GM19468 (cell line): Measurements from ENCODE around the gene DLX3.

Source experiments
- ATAC-seq: cut with Tn5 transposase; IDR thresholded peaks from one replicate; pipeline ENCODE4 v1.9.1; 2021; ENCODE audit warnings: mild to moderate bottlenecking, moderate library complexity, moderate number of reproducible peaks; ENCODE audit not compliant: unreplicated experiment; ENCODE audit errors: extremely low read depth

Gene DLX3

DNA sequence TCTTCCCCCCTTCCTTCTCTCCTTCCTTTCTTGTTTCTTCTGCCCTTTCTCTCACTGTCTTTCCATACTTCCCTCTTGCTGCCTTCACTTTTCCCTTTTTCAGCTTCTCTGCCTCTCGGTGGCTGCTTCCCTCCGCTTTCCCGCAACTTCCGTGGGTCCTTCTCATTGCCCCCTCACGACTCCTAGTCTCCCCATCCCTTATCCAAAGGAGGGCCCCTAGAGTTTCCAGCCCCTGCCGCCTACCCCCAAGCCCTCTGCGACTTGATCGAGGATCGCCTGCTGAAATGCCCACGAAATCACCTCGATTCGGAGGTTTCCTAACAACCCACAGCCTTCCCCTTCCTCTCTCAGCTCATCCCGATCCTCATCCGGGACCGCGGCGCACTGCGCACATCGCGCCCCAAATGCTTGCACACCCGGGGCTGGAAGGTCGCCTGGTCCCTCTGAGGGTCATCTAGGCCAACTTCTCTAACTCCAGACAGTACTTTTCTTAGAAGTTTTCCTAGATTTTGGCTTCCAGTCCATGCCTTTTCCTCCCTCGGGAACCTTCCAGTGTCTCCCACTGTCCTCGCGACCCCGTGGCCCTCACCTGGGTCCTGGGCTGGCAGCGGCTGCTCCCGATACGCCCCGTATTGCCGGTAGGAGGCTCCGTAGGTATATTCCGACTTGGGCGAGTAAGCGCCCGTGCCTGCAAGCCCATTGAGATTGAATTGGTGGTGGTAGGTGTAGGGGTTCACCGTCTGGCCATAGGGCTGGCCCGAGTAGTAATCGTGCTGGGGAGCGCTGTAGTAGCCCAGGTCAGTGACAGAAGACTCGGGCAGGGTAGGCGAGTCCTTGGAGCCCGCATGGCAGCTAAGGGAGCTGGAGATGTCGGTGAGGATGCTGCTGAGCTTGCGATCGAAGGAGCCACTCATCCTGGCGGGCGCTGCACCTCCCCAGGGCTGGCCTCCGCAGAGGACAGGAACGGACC lies 654 bp downstream of the DLX3 start:
- no peak for ATAC-seq

DNA sequence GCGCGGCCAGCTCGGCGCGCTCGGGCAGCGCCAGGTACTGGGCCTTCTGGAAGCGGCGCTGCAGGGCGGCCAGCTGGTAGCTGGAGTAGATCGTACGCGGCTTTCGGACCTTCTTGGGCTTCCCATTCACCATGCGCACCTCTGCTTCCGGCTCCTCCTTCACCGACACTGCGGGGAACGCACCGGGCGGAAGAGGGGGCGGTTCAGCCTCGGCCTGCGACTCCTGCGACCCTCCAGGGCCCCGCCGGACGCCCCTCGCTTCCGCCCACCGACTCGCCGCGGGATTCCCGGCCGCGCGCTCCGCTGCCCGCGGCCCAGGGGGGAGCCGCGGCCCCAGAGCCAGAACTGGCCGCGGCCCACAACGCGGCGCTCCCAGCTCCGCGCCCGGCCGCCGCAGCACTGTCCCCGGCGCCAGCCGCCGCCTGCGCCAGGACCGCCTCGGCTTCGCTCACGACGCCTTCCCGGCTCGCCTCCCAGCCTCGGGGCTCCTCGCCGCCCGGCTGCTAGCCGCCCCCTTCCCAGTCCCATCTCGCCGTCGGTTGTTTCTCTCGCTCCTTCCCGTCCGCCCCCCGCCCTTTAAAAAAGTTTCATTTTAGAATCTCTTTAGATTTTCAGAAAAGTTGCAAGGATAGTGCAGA lies 1.5 kb downstream of the DLX3 start:
- ATAC-seq: no peak

GRCh38 chr17:49992933-49993422 lies 2.0 kb downstream of the DLX3 start:
- no peak for ATAC-seq

DNA sequence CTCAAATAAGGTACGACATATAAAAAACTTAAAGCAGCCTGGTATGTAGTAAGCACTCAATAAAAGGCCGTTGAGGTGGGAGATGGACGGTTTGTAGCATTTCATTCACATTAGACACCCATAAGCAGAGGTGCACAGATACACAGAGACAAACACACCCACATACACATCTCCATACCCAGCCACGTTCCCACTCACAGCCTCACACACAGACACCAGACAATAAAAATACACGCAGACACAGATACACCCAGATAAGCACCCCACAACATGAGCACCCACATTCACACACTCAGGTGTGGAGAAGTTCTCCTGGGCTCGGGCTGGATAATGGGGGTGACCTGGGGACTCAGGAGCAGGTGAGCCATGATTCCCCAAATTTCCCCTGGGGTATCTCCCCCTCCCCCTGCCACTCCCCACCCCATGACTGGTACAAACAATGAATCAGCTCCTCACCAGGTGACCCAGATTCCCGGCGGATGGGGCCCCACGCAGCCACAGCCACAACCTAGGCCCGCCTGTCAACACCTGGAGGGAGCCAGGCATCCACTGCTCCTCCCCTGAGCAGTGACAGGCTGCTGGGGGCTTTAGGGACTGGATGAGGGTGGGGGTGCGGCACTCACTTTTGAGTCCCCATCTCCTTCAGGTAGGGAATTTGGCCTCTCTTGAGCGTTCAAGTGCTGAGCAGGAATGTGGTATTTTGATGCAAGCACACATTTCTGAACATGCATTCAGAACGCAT lies 2.7 kb downstream of the DLX3 start:
- ATAC-seq: no peak

GRCh38 chr17:49991409-49991808 lies 3.6 kb downstream of the DLX3 start:
- no peak for ATAC-seq

- no peak for ATAC-seq
Observed at GRCh38 chr17:49990921-49991320, 4.1 kb downstream of the DLX3 start.

GRCh38 chr17:49990331-49990730 lies 4.7 kb downstream of the DLX3 start:
- ATAC-seq: no peak

DNA sequence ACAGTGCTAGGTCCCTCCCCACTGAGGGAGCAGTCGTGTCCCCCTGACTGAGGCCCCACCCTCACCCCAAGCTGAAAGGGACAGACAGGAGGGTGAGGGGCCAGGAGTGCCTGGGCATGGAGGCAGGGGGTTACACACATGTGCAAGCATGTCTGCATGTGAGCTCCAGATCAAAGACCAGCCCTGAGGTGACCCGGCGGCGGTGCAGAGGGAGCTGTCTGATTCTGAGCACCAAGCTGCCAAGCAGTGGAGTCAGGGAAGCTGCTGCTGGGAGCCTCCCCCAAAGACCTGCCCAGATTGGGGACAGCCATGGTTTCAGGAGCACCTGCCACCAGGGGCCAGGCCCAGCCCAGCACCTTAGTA lies 5.5 kb downstream of the DLX3 start:
- ATAC-seq: no peak

DNA sequence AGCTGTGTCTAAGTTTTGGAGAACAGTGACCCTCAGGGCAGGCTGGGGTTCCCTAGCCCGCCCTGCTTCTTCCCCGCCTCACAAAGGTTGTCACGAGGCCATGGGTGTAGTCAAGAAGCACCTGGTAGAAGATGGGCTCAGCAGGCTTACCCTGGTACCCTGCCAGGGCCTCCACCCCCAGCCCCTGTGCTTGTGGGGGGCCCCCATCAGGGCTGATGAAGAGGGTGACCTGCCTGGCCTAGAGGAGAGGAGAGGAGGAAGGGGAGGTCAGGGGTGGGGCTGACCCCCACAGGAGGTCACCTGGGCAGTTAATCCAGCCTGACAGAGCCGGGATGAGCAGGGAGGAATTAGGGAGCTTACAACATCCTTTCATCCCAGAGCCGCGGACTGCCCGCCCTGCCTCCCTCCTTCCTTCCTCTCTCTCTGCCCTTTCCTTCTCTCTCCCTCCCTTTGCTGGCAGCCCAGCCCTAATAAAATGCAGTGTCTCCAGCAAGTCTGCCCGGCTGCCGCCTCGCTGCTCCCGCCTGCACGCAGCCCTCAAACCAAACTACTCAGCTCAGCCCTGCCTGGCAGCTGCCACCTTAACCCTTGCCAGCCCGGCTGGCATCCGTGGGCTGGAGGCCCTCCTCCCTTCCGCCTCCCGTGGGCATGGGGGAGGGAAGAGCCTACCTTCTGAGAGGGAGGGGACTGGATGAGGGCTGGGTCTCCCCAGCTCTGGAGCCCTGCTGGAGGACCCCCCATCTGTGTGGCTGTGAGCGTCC lies 7.2 kb downstream of the DLX3 start:
- no peak for ATAC-seq

DNA sequence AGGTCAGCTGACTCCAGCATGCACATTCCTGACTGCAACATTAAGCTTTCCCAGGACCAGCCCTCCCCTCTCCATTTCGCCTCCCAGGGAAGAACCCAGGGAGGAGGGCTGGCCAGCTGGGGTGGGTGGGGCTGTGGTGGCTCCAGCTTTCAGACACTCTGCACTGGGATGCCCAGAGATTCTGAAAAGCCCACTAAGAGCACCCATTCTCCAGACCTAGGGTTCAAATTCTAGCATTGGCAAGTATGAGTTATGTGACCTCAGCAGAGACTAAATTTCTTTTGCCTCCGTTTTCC lies 7.8 kb downstream of the DLX3 start:
- no peak for ATAC-seq

DNA sequence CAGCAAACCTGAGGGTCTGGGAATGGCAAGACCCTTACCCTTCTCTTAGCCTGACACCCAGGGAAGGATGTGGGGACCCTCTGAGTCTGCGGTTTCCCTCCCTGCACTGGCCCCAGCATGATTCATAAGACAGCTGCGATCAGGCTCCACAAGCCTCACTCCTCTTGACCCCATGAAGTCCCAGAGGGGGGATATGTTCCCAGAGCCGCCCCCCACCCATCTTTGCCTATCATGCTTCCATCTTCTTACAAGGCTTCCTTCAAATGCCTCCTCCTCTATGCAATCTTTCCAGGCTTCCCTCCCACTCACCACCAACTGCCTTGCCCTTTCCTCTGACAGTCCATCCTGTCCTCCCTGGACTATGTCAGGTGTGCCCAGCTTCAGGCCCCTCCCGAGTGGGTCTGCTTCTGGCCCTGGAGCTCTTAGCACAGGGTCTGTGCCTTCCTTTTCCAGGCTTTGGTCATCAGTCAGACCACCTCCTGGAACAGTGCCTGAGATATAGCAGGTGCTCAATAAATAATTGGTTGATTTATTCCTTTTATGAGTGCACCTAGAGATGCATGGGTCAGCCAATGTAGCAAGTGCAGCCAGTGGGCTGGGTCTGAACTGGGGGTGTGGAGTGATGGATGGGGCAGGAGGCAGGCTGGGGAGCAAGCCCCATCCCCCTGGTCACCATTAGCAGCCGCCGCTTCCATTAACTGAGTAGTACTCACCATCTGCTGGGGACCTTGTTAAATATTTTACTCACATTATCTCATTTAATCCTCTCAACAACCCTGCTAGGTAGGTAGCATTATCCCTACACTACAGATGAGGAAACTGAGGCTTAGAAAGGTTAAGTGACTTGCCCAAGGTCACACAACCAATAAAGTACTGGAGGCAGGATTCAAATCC lies 8.4 kb downstream of the DLX3 start:
- ATAC-seq: no peak

GRCh38 chr17:49985310-49985990 lies 9.6 kb downstream of the DLX3 start:
- ATAC-seq: no peak

DNA sequence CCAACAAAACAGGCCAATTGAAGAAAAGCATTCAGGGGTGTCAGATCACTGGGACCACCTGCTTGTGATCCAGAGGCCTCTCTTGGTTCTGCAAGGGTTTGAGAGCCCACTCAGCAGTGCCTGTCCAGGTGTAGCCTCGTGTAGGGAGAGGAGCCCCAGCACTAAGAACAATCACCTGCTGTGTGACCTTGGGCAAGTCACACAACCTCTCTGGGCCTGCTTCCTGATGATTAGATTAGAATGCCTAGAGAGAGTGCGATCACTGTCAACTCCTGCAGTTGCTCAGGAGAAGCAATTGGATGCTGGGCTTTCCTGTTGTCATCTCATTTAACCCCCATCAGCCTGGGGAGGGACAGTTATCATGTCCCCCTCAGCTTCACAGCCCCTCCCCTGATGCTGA lies 10.2 kb downstream of the DLX3 start:
- ATAC-seq: no peak

DNA sequence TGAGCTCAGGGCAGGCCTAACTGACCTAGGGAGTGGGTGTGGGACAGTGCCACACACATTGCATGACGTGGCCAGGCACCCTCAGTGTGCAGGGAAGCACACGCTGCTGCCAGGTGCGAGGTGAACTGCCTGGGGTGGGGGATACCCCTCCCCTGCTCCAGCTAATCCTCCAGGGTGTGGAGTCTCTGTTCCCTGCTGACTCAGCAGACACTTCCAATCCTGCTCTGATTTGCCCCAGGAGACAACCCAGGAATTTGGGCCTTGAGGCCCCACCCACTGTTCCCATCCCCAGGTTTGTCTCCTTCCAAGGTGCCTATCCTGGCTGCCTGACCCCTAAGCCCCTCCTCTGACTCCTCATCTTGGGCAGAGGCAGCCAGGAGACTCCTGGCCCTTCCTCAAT lies 10.7 kb downstream of the DLX3 start:
- ATAC-seq: no peak

GRCh38 chr17:49980703-49981197 lies 14.3 kb downstream of the DLX3 start:
- no peak for ATAC-seq

GRCh38 chr17:49979748-49980479 lies 15.1 kb downstream of the DLX3 start:
- no peak for ATAC-seq

DNA sequence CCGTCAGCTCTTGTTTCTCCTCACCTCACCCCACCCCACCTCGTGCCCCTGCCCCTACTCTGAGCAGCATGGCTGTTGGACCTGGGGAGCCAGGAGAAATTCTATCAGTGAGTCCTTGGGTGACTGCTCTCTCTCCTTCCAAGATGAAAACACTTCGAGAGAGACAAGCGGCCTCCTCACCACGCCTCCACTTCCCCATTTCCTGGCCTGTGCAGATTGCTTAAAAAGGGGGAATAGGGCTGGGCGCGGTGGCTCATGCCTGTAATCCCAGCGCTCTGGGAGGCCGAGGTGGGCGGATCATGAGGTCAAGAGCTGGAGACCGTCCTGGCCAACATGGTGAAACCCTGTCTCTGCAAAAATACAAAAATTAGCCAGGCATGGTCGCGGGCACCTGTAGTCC lies 16.5 kb downstream of the DLX3 start:
- ATAC-seq: no peak
